GM12801 (cell line): ENCODE results near the gene SMIM41.

Source experiments
- TF ChIP-seq, protein P1 (sequence below): IDR thresholded peaks from one replicate; pipeline ENCODE4 v1.5.1; 2011; ENCODE audit warnings: control low read depth; ENCODE audit not compliant: insufficient read length; ENCODE audit errors: extremely low read depth

The SMIM41 gene

DNA sequence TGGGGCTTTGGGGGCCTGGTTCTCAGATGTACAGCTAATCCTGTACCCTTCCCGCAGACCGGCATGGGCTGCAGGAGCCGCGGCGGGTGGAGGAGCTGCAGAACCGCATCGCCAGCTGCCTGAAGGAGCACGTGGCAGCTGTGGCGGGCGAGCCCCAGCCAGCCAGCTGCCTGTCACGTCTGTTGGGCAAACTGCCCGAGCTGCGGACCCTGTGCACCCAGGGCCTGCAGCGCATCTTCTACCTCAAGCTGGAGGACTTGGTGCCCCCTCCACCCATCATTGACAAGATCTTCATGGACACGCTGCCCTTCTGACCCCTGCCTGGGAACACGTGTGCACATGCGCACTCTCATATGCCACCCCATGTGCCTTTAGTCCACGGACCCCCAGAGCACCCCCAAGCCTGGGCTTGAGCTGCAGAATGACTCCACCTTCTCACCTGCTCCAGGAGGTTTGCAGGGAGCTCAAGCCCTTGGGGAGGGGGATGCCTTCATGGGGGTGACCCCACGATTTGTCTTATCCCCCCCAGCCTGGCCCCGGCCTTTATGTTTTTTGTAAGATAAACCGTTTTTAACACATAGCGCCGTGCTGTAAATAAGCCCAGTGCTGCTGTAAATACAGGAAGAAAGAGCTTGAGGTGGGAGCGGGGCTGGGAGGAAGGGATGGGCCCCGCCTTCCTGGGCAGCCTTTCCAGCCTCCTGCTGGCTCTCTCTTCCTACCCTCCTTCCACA lies 20.7 kb upstream of the SMIM41 start:
- TF ChIP-seq, protein P1, sequence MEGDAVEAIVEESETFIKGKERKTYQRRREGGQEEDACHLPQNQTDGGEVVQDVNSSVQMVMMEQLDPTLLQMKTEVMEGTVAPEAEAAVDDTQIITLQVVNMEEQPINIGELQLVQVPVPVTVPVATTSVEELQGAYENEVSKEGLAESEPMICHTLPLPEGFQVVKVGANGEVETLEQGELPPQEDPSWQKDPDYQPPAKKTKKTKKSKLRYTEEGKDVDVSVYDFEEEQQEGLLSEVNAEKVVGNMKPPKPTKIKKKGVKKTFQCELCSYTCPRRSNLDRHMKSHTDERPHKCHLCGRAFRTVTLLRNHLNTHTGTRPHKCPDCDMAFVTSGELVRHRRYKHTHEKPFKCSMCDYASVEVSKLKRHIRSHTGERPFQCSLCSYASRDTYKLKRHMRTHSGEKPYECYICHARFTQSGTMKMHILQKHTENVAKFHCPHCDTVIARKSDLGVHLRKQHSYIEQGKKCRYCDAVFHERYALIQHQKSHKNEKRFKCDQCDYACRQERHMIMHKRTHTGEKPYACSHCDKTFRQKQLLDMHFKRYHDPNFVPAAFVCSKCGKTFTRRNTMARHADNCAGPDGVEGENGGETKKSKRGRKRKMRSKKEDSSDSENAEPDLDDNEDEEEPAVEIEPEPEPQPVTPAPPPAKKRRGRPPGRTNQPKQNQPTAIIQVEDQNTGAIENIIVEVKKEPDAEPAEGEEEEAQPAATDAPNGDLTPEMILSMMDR: no peak

DNA sequence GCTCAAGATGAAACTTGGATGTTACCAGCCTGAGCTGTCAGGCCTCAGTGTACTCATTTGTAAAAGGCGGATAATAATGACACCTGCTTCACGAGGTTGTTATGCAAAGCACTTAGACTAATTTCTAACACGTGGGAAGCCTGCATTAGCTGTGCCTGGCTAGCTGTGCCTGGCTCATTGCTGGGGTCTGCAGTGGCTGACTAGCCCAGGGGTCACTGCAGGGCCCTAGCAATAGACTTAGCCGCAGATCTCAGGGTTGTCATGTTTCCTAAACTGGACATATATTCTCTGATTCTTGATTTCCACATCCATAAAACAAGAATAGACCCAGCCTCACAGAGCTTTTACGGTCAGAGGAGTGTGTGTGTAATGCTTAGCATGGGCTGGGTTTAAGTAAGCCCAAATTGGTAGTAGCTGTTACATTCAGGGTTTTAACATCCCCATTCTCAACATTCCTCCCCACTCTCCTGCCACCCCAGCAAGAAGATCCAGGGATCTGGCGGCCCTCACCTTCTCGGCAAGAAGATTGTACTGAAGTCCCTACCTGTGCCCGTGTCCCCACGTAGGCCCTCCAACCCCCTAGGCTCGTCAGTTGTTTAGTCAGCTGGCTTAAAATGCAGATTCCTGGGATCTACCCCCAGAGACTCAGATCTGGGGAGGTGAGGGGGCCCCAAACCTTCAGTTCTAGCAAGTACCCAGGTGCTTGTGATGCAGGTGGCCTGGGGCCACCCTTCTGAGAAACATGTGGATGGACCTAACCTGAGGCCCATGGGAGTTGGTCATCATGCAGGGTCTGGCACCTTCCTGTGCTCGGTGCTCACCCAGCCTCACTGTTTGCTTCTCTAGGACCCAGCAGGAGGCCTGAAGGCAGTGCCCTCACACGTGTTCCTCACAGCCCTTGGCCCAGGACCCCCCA lies 19.7 kb upstream of the SMIM41 start:
- TF ChIP-seq, protein P1: no peak

DNA sequence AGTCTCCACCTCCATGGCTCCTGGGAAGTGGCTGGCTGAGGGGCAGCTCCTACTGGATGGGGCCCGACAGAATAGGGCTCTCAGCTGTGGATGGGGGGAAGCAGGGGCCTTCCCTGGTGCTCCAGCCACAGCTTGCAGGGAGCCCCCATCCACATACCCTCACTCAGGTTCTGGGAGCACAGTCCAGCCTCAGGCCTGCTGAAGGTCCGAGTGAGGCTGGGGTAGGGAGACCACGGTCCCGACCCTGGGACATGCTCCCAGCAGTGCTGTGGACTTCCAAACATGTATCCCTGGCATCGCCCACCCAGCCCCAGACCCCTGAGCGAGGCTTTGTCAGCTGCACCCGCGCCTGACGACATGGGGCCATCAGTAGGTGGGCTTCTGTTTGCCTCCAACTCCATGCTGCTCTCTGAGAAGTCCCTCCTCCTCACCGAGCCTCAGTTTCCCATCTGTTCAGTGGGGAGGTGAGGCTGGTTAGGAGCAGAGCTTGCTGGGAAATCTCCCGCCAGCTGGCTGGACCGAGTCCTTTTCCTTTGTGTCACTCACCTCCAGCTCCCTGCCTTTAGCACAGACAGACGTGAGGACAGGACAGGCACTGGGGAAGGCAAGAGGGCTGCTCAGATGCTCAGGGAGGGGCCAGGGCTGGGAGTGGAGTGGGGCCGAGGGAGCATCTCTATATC lies 18.9 kb upstream of the SMIM41 start:
- TF ChIP-seq, protein P1: no peak

DNA sequence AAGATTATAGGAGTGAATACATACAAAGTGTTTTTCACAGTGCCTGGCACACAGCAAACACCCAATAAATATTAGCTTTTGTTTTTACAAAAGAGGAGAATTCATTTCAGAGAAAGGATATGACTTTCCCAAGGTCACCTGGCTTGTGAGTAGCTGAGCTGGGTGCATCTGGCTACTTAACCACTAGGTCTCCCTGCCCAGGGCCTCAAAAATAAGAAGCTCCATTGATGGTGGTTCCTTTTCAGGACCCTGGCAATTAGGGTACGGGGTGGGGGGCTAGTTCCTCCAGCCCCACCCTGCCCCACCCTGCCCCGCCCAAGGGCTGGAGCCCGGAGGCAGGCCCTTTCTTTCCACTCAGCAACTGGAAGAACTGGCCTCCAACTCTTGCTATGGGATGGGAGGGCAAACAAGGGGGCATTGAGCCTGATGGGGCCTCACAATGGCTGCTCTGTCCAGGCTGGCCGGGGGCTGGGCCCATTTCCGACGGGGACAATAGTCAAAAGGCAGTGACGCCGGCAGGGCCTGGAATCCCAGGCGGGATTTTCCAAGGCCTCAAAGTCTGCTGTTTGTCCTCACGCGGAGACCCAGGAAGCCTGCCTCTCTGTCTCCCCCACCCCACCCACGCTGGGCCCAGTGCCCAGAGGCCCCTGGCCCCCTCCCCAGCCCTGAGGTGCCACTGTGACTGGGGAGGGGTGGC lies 17.9 kb upstream of the SMIM41 start:
- TF ChIP-seq, protein P1: no peak

DNA sequence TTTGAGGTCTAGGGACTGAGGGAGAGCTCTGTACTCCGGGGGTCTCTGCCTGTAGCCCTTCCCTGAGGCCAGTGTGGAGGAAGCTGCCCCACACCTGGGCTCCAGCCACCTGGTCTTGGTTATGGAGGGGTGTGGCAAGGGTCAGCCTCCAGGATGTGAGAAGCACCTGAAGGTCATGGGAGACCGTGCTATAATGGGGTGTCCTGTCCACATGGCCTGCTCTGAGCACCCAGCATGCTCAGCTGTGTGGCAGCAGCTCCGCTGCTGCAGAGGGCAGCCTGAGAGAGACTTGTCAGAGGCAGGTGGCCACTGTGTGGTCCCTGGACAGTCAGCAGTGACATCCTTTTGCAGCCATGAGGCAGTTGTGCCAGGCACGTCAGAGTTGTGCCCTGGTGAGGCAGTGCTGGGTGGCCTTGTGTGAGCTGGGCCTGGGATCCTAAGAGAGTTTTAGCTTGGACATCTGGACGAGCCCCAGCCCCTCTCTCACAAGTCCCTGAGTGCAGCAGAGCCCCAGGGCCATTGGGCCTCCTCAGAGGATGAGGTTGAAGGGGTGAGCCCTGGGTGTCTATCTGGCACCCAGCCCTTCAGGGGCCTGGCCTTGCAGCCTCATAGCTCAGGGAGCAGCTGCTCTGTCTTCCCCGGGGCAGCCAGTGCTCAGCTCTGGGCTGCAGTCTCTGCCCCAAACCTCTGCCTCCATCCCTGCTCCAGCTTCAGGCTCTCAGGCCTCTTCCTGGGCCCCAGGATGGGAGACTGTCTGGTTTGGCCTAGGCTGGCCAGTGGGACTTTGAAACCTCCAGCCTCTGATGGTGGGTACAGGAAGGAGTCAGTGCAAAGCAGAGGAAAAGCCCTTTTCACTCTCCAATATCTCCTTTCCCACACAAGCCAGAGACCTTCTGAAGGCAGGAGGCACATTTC lies 17.1 kb upstream of the SMIM41 start:
- TF ChIP-seq, protein P1: no peak

DNA sequence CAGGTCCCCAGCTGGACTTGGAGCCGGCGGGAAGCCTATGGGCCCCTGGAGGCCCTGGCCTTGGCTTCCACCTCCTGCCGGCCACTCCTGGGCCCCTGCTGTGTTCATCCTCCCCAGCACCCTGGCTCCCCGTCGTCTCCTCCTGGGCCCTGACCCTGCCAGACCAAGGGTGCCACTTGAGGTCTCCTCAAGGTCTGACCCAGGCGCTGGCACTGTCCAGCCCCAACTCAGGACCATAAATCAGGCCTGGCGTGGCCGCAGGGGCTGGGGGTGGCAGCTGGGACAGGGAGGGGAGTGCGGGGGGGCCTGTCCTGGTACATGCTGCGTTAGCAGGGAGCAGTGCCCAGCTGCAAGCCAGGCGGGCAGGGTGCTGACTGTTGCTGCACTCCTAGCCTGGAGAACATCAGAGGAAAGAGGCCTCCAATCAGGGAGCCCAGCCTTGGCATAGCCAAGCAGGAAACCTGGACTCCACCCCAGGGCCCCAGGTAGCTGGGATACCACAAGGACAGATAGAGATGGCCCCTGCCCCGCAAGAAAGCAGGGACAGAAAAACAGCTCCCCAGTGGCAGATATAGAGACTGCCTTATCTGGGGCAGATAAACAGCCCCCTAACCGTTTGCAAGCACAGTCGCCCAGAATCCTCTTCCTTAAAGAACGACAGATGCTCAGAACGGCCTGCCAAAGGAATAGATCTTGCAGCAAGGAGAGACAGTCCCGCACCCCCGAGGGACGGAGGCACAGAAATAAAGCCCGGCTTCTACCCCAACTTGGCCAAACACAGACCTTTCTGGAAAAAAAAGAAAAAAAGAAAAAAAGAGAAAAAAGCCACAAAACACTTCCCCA lies 16.2 kb upstream of the SMIM41 start:
- TF ChIP-seq, protein P1: no peak
